Tibial nerve (tissue), 4 donors: ENCODE data around the gene DCDC1.

Experiments used
- EP300 ChIP-seq, 2 donors: sonication (generic); formaldehyde crosslinking; IDR thresholded peaks; one replicate each; pipeline ENCODE4 v1.6.1; 2017; ENCODE audit warnings: antibody characterized with exemption in 2 of 2, mild to moderate bottlenecking in 1 of 2
- POLR2A ChIP-seq, 2 donors: fragments of 450-650 bp; IDR thresholded peaks; one replicate each; pipeline ENCODE4 v1.6.1; 2017; ENCODE audit warnings: antibody characterized with exemption in 2 of 2, mild to moderate bottlenecking in 2 of 2, moderate library complexity in 2 of 2
- TF ChIP-seq, protein P1 (sequence below), 5 experiments: fragments of 200-600 bp in 3 of 5; fragments of 450-650 bp in 2 of 5; sonication (generic) in 3 of 5; IDR thresholded peaks; one replicate each; pipeline ENCODE4 v1.5.1; 2016 to 2019; ENCODE audit warnings: antibody characterized with exemption in 5 of 5, mild to moderate bottlenecking in 3 of 5, moderate library complexity in 2 of 5

DNA sequence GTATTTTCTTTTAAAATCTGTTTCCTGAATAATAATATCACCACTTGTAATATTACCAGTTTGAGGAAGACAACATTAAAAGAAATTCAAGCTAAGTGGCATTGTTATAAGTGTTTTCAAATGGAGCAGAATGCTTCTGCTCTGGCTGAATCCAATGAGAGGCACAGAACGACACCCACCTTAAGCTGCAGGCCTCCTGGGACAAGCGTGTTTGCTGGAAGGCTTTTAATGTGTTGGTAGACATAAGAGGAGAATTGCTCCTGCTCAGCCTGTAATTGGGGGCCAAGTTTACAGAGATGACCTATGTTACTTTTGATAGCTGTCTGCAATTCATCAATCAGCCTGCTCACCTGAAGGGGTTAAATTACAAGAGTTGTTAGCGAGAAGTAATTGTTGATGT lies 242.2 kb downstream of the DCDC1 start:
- no peak for TF ChIP-seq POLR2A (IDR thresholded peaks at IDR 0.05)
- TF ChIP-seq, protein P1, sequence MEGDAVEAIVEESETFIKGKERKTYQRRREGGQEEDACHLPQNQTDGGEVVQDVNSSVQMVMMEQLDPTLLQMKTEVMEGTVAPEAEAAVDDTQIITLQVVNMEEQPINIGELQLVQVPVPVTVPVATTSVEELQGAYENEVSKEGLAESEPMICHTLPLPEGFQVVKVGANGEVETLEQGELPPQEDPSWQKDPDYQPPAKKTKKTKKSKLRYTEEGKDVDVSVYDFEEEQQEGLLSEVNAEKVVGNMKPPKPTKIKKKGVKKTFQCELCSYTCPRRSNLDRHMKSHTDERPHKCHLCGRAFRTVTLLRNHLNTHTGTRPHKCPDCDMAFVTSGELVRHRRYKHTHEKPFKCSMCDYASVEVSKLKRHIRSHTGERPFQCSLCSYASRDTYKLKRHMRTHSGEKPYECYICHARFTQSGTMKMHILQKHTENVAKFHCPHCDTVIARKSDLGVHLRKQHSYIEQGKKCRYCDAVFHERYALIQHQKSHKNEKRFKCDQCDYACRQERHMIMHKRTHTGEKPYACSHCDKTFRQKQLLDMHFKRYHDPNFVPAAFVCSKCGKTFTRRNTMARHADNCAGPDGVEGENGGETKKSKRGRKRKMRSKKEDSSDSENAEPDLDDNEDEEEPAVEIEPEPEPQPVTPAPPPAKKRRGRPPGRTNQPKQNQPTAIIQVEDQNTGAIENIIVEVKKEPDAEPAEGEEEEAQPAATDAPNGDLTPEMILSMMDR (IDR thresholded peaks at IDR 0.05), result no peak
- TF ChIP-seq EP300 (IDR thresholded peaks at IDR 0.05), result no peak
